ENCODE measurements around the gene R3HDM2. TPM values are rescaled to one million over a fixed set of nuclear protein-coding genes. Genes with fewer than 3 reads are reported as not detected.

R3HDM2 gene
- polyA plus RNA-seq, 1 donor from 2014 or later: 11.1 TPM

GRCh38 chr12:57450057-57450456, 19.2 kb upstream of the R3HDM2 start:
- H3K4me3 ChIP-seq (ENCODE audit: low read length): no peak overlapping the region
- H3K79me2 ChIP-seq (replicated peaks; ENCODE audit: insufficient read depth, low read length): no peaks in the 10 kb centered on the region
- no peak for TF ChIP-seq CTCF (IDR thresholded peaks at IDR 0.05; ENCODE audit: poor library complexity, severe bottlenecking)
- no peak for TF ChIP-seq RAD21 (conservative IDR thresholded peaks at IDR 0.05)
- TF ChIP-seq REST (IDR thresholded peaks at IDR 0.05; ENCODE audit: borderline replicate concordance): no peak
- no peak for TF ChIP-seq MXI1 (conservative IDR thresholded peaks at IDR 0.05; ENCODE audit: poor library complexity, severe bottlenecking)
- no peak for TF ChIP-seq SMC3 (conservative IDR thresholded peaks at IDR 0.05; ENCODE audit: poor library complexity)
- TF ChIP-seq POLR2AphosphoS5 (IDR thresholded peaks at IDR 0.05): no peak
- TF ChIP-seq TAF1 (IDR thresholded peaks at IDR 0.05; ENCODE audit: low read depth): no peak
- no peak for TF ChIP-seq EZH2 (IDR thresholded peaks at IDR 0.05; ENCODE audit: borderline replicate concordance, insufficient read depth, low read length, poor library complexity, severe bottlenecking)
- no peak for TF ChIP-seq EP300 (conservative IDR thresholded peaks at IDR 0.05; ENCODE audit: poor library complexity, severe bottlenecking)
- no peaks in the 10 kb centered on the region for H4K20me1 ChIP-seq (ENCODE audit: insufficient read depth)
- no peaks in the 10 kb centered on the region for H3K9me2 ChIP-seq (ENCODE audit: insufficient read depth, low read length)
- H3K36me3 ChIP-seq (ENCODE audit: insufficient read depth, low read length): no peaks in the 10 kb centered on the region
- H3K4me2 ChIP-seq (ENCODE audit: low read length): no peak overlapping the region
- no peaks in the 10 kb centered on the region for H3F3A ChIP-seq (ENCODE audit: insufficient read depth, low read length, poor library complexity, severe bottlenecking)
- no peak overlapping the region for H3K9ac ChIP-seq (ENCODE audit: low read length)
- H3K9me3 ChIP-seq (ENCODE audit: low read length): no peaks in the 10 kb centered on the region
- H3K27ac ChIP-seq (ENCODE audit: low read length): no peak overlapping the region
- H3K27me3 ChIP-seq (ENCODE audit: insufficient read depth, low read depth, low read length): no peaks in the 10 kb centered on the region
- no peak overlapping the region for H2AFZ ChIP-seq (ENCODE audit: low read depth, low read length)

- H3K79me2 ChIP-seq (replicated peaks; ENCODE audit: insufficient read depth, low read length): no peaks in the 10 kb centered on the region
- no peak overlapping the region for H3K9ac ChIP-seq (ENCODE audit: low read length)
- no peaks in the 10 kb centered on the region for H3K9me3 ChIP-seq (ENCODE audit: low read length)
- no peak overlapping the region for H2AFZ ChIP-seq (ENCODE audit: low read depth, low read length)
- H3K4me3 ChIP-seq (ENCODE audit: low read length): no peak overlapping the region
- H3K36me3 ChIP-seq (ENCODE audit: insufficient read depth, low read length): no peaks in the 10 kb centered on the region
- no peaks in the 10 kb centered on the region for H3K27me3 ChIP-seq (ENCODE audit: insufficient read depth, low read depth, low read length)
- no peak overlapping the region for H3K27ac ChIP-seq (ENCODE audit: low read length)
- no peak for TF ChIP-seq REST (IDR thresholded peaks at IDR 0.05; ENCODE audit: borderline replicate concordance)
- no peak for TF ChIP-seq SMC3 (conservative IDR thresholded peaks at IDR 0.05; ENCODE audit: poor library complexity)
- no peak for TF ChIP-seq EP300 (conservative IDR thresholded peaks at IDR 0.05; ENCODE audit: poor library complexity, severe bottlenecking)
- TF ChIP-seq TAF1 (IDR thresholded peaks at IDR 0.05; ENCODE audit: low read depth): no peak
- no peak for TF ChIP-seq RAD21 (conservative IDR thresholded peaks at IDR 0.05)
- TF ChIP-seq POLR2AphosphoS5 (IDR thresholded peaks at IDR 0.05): no peak
- TF ChIP-seq MXI1 (conservative IDR thresholded peaks at IDR 0.05; ENCODE audit: poor library complexity, severe bottlenecking): no peak
- H3K9me2 ChIP-seq (ENCODE audit: insufficient read depth, low read length): no peaks in the 10 kb centered on the region
- H4K20me1 ChIP-seq (ENCODE audit: insufficient read depth): no peaks in the 10 kb centered on the region
- H3K4me2 ChIP-seq (ENCODE audit: low read length): no peak overlapping the region
- no peaks in the 10 kb centered on the region for H3F3A ChIP-seq (ENCODE audit: insufficient read depth, low read length, poor library complexity, severe bottlenecking)
These were observed 18.5 kb upstream of the R3HDM2 start for GRCh38 chr12:57449375-57449774.

Measured in neural cell (in vitro differentiated cells).